PC-9 (cell line): ENCODE data around the gene LAMC1.

Source experiments
- CTCF ChIP-seq: fragments of 200-600 bp; sonication (generic); conservative IDR thresholded peaks from 2 replicates; pipeline ENCODE4 v1.6.1; 2017; ENCODE audit warnings: mixed run types, antibody characterized with exemption, mild to moderate bottlenecking, moderate library complexity
- EZH2 ChIP-seq: fragments of 200-600 bp; sonication (generic); IDR thresholded peaks from 2 replicates; pipeline ENCODE4 v1.8.0; 2017; ENCODE audit warnings: antibody characterized with exemption, low read depth

DNA sequence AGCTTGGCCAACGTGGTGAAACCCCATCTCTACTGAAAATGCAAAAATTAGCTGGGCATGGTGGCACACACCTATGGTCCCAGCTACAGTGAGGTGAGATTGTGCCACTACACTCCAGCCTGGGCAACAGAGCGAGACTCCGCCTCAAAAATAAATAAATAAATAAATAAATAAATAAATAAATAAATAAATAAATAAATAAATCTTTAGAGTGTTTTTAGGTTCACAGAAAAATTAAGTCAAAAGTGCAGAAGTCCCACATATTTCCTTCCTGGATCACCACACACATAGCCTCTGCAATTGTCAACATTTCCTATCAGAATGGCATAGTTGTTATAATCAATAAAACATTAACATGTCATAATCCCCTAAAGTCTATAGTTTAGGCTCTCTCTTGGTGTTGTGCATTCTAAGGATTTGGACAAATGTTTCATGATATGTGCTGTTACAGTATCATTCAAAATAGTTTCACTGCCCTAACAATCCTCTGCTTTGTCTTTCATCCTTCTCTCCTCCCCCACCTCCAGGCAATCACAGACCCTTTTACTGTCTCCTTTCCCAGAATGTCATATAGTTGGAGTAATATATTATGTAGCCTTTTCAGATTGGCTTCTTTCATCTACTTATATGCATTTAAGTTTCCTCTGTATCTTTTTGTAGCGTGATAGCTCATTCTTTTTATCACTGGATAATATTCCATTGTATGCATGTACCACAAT lies 58.3 kb downstream of the LAMC1 start:
- TF ChIP-seq CTCF (no peak), EZH2 (no peak)
